ENCODE results near the gene MAPK12. TPM values are rescaled to one million over a fixed set of nuclear protein-coding genes. Genes with fewer than 3 reads are reported as not detected.

Gene MAPK12
- total RNA-seq, 1 experiment from 2014 or later, result 74.6 TPM

DNA sequence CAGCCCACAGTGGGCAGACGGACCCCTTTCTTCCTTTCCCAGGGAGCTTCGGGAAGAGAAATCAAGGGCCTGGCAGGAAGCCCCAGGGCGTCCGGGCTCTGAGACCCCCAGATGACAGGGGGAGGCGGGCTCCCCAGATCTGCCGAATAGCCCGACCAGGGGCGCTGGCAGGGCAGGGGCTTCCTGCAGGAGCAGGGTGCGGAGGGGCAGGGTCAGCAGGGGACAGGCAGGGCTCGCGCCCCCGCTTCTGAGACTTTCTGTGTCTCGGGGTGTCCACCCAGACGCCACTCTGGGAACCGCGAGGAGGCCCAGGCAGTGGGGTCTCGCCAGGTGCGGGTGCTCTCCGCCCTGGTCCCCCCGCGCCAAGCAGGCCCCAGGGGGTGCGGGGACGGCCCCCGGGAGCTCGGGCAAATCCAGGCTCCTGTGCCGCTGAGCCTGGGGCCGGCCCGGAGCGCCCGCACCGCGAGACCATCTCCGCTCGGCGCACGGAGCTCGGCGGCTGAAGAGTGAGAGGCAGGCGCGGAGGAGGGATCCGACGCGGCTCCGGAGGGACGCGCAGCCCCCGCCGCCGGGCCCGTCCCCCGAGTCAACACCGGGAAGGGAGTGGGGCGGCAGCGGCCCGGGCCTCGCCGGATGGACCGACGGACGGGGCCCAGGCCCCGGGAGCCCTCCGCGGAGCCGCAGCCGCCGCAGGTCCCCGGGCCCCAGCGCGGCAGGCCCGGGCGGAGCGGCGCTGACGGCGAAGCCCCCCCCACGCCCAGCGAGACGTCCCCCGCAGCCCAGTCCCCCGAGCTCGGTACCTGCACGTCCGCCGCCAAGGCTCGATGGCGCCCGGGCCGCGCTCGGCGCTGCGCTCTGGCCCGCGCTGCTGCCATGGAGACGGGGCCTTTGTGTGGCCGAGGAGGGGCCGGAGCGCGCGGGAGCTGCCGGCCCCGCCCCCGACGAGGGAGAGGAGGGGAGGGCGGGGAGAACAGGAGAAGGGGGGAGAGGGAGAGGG, 45.6 kb upstream of the MAPK12 start, which contains the start of gene PLXNB2:
Gene PLXNB2, minus strand, starts transcription at position 894 of the 997 bp plus-strand sequence. CDS start 17,062 bp downstream, outside the sequence.
- TF ChIP-seq TCF7L2 (IDR thresholded peaks at IDR 0.05; ENCODE audit: low read depth, low read length) (no peak), POLR2AphosphoS5 (IDR thresholded peaks at IDR 0.05; ENCODE audit: low read depth, low read length) (peak; percentile 37; the same call in 1 of the 2 replicates)
- DNase-seq (ENCODE audit: low read depth, low spot score), result no peak

DNA sequence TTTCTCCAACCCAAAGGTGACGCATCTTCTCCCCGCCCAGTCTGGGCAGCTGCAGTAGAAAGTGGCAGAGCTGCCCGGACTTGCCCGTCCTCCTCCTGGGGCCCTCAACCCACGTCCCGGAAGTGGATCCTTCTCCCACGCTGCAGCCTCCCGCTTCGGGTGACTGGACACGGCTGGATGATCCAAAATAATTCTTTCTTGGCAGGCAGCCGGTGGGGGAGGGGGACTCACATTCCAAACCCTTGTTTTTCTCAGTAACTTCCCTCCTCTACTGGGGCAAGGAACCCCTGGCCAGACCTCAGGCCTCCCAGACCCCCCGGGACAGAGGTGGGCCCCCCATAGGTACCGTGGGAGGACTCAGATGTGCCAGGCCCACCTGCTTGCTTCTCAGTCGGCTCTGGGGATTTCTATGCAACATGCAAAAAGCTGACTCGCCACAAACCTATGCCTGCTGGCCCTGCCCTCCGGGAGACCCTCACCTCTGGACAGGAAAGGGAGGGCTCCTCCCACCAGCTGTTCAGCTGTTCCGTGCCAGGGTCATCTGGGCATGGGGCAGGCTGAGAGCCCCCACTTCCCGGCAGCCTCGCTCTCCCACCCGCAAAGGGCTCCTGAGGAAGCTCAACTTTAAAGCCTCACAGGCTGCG, 44.6 kb upstream of the MAPK12 start:
- Histone ChIP-seq H3K4me3 (ENCODE audit: low read depth in 2 of 2, low read length in 2 of 2) (peak overlapping the region; percentile 60 to 74), H3K27ac (ENCODE audit: low read length) (peak overlapping the region; percentile 91), H3K4me1 (ENCODE audit: control insufficient read depth, insufficient read depth, low read length) (peaks cover 64% of the 10 kb centered on the region), H3K36me3 (ENCODE audit: control insufficient read depth, insufficient read depth, low read length) (no peaks in the 10 kb centered on the region; the same call in 1 of the 2 replicates), H3K9me3 (ENCODE audit: control insufficient read depth, insufficient read depth, low read depth, low read length) (no peaks in the 10 kb centered on the region), H3K27me3 (ENCODE audit: control insufficient read depth, insufficient read depth, low read length) (no peaks in the 10 kb centered on the region)
- ChIA-PET POLR2A (interaction anchor here (0.6 kb wide), 1 partner anchor 448 kb away, joined by 5 read pairs; no protein-coding TSS in a partner anchor), CTCF (interaction anchor here (0.6 to 1.5 kb wide), 2 partner anchors 30 kb away, joined by 4 to 5 read pairs; no protein-coding TSS in a partner anchor)
- TF ChIP-seq, protein P1, sequence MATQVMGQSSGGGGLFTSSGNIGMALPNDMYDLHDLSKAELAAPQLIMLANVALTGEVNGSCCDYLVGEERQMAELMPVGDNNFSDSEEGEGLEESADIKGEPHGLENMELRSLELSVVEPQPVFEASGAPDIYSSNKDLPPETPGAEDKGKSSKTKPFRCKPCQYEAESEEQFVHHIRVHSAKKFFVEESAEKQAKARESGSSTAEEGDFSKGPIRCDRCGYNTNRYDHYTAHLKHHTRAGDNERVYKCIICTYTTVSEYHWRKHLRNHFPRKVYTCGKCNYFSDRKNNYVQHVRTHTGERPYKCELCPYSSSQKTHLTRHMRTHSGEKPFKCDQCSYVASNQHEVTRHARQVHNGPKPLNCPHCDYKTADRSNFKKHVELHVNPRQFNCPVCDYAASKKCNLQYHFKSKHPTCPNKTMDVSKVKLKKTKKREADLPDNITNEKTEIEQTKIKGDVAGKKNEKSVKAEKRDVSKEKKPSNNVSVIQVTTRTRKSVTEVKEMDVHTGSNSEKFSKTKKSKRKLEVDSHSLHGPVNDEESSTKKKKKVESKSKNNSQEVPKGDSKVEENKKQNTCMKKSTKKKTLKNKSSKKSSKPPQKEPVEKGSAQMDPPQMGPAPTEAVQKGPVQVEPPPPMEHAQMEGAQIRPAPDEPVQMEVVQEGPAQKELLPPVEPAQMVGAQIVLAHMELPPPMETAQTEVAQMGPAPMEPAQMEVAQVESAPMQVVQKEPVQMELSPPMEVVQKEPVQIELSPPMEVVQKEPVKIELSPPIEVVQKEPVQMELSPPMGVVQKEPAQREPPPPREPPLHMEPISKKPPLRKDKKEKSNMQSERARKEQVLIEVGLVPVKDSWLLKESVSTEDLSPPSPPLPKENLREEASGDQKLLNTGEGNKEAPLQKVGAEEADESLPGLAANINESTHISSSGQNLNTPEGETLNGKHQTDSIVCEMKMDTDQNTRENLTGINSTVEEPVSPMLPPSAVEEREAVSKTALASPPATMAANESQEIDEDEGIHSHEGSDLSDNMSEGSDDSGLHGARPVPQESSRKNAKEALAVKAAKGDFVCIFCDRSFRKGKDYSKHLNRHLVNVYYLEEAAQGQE (IDR thresholded peaks at IDR 0.05; ENCODE audit: insufficient read depth in 1 of 2, low read depth in 2 of 2, low read length in 1 of 2), result no peak
- TF ChIP-seq, protein P2, sequence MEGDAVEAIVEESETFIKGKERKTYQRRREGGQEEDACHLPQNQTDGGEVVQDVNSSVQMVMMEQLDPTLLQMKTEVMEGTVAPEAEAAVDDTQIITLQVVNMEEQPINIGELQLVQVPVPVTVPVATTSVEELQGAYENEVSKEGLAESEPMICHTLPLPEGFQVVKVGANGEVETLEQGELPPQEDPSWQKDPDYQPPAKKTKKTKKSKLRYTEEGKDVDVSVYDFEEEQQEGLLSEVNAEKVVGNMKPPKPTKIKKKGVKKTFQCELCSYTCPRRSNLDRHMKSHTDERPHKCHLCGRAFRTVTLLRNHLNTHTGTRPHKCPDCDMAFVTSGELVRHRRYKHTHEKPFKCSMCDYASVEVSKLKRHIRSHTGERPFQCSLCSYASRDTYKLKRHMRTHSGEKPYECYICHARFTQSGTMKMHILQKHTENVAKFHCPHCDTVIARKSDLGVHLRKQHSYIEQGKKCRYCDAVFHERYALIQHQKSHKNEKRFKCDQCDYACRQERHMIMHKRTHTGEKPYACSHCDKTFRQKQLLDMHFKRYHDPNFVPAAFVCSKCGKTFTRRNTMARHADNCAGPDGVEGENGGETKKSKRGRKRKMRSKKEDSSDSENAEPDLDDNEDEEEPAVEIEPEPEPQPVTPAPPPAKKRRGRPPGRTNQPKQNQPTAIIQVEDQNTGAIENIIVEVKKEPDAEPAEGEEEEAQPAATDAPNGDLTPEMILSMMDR (IDR thresholded peaks at IDR 0.05), result no peak
- TF ChIP-seq SIN3A (IDR thresholded peaks at IDR 0.05; ENCODE audit: borderline replicate concordance, insufficient read depth, low read depth, low read length) (no peak), POLR2AphosphoS5 (IDR thresholded peaks at IDR 0.05; ENCODE audit: low read depth, low read length) (peak; percentile 52; the same call in 1 of the 2 replicates), TCF7L2 (IDR thresholded peaks at IDR 0.05; ENCODE audit: low read depth, low read length) (no peak)
- peak; percentile 12 for DNase-seq (ENCODE audit: low read depth, low spot score)
- intact Hi-C loops (cut with micrococcal nuclease; ENCODE audit: unreplicated experiment) (no loop called here), in situ Hi-C loops (cut with HindIII; ENCODE audit: low pct_unique_long_range_greater_than_20kb, low sequenced_read_pairs) (no loop called here)
- peak; percentile 56 for ATAC-seq
- no TSS peak for BruUV-seq (replicated peaks)

More for the DNA sequence above, 45.6 kb upstream of the MAPK12 start, which contains the start of gene PLXNB2:
- ChIA-PET CTCF (interaction anchor here (0.6 kb wide), 1 partner anchor 31 kb away, joined by 4 read pairs; no protein-coding TSS in a partner anchor), POLR2A (interaction anchor here (0.7 kb wide), 1 partner anchor 10 kb away, joined by 4 read pairs; no protein-coding TSS in a partner anchor)
- in situ Hi-C loops (cut with HindIII; ENCODE audit: low pct_unique_long_range_greater_than_20kb, low sequenced_read_pairs) (no loop called here), intact Hi-C loops (cut with micrococcal nuclease; ENCODE audit: unreplicated experiment) (no loop called here)
- Histone ChIP-seq H3K9me3 (ENCODE audit: control insufficient read depth, insufficient read depth, low read depth, low read length) (no peaks in the 10 kb centered on the region), H3K4me1 (ENCODE audit: control insufficient read depth, insufficient read depth, low read length) (peaks cover 54% of the 10 kb centered on the region), H3K27ac (ENCODE audit: low read length) (peak within 1 kb of the TSS; percentile 91), H3K27me3 (ENCODE audit: control insufficient read depth, insufficient read depth, low read length) (no peaks in the 10 kb centered on the region), H3K36me3 (ENCODE audit: control insufficient read depth, insufficient read depth, low read length) (no peaks in the 10 kb centered on the region; the same call in 1 of the 2 replicates), H3K4me3 (ENCODE audit: low read depth in 2 of 2, low read length in 2 of 2) (peak within 1 kb of the TSS; percentile 60 to 74)
- no TSS peak for BruUV-seq (replicated peaks)
- peak; percentile 27 for ATAC-seq
